GM19239 (cell line): ENCODE measurements around the gene TK2.

Experiments
- DNase-seq: peaks from one replicate; pipeline ENCODE4 v3.0.0; 2011; ENCODE audit warnings: low spot score; ENCODE audit not compliant: insufficient read length
- FAIRE-seq: peaks from 2 replicates; lab custom pipeline; 2011; peaks lifted over from hg19 to GRCh38; lab: Jason Lieb, UNC

The TK2 gene

DNA sequence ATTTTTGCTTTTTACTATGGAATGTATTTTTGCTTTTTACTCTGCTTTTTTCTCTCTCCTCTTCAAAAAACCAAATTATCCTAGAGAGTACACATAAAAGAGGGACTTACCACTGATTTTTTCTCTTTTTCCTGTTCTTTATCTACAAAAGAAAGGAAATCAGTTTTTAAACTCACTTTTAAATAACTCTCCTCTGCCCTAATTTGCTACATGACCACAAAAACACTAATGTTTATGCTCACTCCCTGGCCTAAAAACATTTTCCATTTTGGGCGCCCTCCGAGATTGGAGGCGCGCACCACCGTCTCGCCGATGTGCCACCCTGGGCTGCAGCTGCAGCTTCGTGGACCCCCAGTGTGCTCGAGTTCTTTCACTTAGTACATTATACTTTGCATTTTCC lies 1.1 kb downstream of the TK2 start:
- DNase-seq (no peak), FAIRE-seq (no peak)

DNA sequence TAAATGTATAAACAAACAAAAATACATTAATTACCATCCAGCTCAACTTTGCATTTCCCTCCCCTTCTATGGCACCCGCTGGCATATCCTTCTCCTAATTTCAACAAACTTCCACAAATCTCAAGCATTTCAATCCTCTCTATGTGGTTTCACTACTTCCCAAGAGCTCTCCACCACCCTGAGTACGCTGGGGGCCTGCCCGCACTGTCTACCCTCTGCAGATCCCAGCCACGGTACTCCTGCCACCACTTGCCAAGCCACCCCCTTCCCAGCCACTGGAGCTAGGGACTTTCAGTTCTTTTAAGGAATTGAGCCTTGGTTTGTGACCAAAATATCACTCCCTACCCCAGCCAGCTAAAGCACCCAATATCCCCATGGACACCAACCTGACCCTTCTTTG lies 1.9 kb downstream of the TK2 start:
- FAIRE-seq (no peak), DNase-seq (no peak)

GRCh38 chr16:66547101-66547989 lies 2.6 kb downstream of the TK2 start:
- no peak for FAIRE-seq
- DNase-seq: no peak

DNA sequence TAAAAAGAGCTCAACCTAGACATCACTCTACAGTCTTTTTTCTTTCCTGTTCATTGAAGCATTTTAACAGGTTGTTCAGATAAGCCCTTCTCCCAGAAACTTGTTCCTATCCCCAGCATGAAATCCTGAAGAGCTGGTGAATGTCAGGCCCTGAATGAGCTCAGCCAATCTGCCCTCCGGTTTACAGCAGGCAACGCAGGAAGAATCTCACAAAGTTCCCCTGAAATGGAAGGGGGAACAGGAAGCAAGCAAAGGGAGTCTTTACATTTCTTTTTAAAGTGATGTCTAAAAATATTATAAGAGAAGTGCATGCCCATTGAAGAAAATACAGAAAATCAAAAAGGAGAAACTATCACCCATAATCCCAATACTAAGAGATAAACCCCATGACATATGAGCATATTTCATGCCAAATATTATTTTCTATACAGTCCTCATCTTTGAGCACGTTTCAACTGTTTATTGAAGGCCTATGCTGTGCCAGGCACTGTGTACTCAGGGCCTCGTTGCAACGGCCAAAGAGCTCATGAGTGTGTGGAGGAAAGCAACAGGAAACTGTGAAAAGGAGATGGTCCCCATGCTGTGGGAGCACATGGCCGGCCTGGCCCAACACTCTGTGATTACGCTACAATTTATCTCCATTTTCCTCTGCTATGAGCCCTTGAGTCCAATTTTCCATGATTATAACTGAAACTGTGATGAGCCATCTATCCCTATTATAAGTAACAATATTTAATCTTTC lies 5.7 kb downstream of the TK2 start:
- DNase-seq: no peak
- FAIRE-seq: no peak

DNA sequence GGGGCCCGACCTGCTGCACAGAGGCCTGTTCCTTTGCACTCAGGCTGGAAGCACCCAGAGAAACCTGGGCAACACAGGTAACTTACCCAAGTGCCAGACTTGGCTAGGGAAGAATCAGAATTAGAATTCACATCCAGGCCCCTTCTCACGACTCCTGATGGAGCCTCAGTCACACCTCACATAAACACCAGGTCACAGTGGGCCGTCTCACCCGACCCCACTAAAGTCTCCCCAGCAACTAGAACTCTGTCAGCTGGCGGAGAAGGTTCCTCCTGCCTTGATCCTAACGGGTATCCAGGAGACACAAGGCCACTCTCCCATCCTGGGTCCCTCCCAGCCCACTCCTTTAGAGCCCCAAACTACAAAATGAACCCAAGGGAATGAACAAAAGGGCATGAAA lies 6.4 kb downstream of the TK2 start:
- FAIRE-seq (no peak), DNase-seq (no peak)

DNA sequence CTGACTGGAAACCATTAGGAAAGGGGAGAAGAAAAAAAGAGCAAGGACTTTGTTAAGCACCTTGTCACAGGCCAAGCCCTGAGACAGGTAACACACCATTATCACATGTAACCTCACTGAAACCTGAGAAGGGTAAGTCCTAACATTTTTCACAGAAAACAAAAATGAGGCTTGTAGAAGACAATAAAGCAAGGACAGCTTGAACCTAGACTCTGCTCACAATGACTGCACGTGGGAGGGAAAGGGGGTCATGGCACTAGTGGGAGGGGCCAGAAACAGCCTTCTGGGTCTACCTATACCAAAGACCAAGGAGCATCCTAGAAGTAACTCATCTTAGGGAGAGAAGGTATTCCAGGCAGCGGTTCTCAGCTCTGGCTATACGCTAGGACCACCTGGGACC lies 7.5 kb downstream of the TK2 start:
- DNase-seq (no peak), FAIRE-seq (no peak)

DNA sequence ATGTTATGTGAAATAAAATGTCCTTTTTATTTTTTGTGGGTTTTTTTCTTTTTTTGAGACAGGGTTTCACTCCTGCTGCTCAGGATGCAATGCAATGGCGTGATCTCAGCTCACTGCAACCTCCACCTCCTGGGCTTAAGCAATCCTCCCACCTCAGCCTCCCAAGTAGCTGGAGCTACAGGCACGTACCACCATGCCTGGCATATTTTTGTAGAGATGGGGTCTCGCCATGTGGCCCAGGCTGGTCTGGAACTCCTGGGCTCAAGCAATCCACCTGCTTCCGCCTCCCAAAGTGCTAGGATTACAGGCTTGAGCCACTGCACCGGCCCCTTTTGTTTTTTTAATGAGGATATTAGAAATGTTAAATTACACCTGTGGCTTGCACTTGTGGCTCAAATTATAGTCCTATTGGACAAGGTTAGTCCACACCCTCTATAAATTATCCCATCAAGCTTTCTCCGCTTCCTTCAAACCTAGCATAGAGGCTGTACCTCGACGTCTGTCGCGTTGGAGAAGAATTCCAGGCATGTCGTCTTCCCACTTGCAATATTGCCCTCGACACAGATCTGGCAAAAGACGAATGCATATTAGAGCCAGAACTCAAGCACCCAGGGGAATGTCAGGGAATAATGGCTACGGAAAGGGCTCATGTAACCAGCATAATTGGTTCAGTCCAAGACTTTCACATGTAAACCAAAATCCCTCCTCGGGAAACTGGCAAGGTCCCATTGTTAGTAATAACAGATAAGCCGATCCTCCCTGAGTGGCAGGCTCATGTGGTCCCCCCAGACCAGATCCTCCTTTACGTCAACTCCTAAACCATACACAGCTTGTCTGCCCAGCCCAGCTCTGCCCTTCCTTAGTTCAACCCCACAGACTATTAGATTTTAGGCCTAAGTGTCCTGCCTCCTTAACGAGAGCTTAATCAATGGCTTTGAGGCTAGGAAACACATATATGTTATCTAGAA lies 8.2 kb downstream of the TK2 start:
- no peak for DNase-seq
- FAIRE-seq: no peak

GRCh38 chr16:66539623-66540469 lies 10.1 kb downstream of the TK2 start:
- FAIRE-seq (peak; percentile 94), DNase-seq (no peak)

DNA sequence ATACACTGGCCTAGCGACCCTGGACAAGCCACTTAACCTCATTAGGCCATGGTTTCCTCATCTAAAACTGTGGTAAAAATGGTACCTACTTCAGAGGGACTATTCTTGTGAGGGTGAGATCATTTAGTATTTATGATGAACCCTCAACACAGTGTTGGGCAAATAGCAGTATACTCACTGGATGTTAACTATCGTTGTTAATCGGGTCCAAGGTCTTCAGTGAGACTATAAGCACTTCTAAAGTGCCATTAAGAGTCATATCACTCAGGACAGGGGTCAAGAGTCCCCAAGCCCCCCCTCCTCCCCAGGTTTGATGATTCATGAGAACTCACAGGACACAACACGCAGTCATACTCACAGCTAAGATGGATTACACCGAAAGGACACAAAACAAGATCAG lies 11.0 kb downstream of the TK2 start:
- DNase-seq (no peak), FAIRE-seq (no peak)

DNA sequence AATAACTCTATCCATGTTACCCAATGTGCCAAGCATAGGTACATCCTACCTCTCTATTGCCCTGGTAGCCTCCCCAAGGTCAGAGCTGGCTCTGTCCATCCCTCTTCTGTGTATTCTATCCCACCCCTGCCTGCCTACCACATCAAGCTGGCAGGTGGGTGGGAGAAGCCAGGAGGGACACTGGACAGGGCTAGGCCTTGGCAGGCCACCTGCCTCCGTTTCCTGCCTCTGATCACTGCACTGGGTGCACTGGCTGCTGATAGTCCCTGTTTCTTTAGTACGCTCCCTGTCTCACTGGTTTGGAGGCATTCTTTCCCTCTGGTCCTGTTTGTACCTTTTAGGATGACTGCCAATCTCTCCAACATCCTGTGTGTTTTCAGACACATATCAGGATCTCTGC lies 12.7 kb downstream of the TK2 start:
- FAIRE-seq (no peak), DNase-seq (no peak)

DNA sequence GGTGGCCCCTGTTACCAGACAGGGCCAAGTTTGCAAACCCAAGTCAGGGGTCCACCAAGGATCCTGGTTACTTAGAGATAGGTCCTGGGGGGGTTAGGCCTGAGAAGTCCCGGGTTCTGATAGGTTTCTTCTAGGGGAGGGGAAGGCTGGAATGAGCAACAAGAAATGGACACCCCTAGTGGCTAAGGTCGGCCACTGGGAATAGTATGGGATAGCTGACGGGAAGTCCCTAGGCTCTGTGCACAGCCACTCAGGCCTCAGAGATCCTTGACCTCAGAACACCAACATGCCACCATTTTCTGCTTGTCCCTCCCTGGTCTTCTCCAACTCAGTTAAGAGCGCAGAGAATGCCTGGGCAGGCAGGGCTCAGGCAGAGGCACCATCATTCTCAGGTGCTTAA lies 13.4 kb downstream of the TK2 start:
- FAIRE-seq (no peak), DNase-seq (no peak)

DNA sequence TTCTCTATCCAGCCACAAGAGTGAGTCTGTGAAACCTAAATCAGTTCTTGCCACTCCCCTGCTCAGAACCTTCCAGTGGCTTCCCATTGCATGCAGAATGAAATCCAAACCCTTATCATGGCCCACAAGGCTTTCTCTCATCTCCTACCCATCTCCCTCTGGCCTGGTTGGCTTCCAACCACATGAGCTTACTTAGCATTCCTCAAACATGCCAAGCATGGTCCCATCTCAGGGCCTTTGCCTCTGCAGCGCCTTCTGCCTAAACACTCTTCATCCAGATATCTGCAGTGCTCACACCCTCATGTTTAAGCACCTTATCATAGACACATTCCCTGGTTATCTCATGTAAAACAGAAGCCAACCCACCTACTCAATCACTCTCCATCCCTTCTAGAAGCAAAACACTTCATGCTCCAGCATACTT lies 15.5 kb downstream of the TK2 start:
- no peak for DNase-seq

GRCh38 chr16:66529475-66529874 lies 20.4 kb downstream of the TK2 start:
- DNase-seq (no peak), FAIRE-seq (no peak)

More for the DNA sequence above, 15.5 kb downstream of the TK2 start:
- FAIRE-seq: no peak

DNA sequence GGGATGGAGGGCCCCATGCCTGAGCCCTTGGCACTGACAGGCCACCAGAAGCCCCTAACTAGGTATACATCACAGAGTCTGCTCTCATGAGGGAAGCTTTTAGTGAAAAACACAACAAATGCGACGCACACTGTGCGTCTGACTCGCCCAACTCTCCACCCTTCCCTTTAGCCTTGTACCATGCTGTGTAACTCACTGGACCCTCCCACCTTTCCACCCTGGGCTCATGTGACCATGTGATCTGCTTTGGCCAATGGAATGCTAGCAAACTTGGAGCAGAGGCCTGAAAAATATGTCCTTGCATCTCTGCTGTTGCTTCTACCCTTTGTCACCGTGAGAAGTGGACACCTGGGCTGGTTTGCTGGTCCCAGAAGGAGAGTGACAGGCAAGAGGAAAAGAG lies 21.6 kb downstream of the TK2 start:
- FAIRE-seq (no peak), DNase-seq (no peak)

- FAIRE-seq: no peak
- no peak for DNase-seq
These were observed 24.3 kb downstream of the TK2 start for GRCh38 chr16:66525396-66526180.

DNA sequence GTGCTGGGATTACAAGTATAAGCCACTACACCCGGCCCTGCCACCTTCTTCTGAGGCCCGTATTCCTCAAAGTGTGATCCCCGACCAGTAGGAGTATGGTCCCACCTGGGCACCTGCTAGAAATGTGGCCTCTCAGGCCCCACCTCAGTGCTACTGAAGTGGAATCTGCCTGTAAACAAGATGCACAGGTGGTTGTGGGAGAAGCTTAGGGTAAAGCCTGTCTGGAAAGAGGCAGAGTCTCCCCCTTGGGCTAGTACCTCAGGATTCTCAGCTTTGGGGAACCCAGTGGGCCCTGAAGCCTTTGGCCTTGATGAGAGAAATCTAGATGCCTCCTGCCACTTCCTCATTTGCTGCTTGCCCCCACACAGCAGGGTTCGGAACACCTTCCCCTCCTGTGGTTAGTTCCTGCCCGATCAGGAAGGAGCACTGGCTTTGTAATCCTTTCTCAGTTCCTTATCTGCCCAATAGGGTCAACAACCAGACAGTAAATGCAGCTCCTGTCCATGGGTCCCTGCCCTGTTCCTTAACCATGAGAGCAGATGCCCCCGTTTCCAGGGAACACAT lies 25.2 kb downstream of the TK2 start:
- peak; percentile 91 for FAIRE-seq
- no peak for DNase-seq

DNA sequence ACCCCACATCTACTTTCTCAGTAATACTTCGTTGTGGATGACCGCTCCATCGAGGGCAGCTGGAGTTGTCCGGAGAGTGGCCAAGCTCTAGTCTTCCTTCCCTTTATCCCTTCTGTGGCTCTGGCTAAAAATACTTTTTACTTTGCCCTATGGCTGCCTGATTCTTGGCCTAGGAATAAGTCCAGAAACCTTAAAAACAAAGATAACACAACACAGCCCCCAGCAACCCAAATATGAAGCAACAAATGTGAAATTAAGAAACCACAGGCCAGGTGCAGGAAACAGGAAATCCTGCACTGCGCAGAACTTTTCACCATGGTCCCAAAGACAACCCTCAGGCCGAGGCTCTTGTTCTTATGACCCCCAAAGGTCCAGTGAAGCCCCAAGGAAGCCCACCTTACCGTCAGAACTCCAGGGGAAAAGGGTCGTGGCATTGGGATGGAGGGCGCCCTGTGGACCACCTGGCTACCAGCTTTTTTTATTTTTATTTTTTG lies 26.0 kb downstream of the TK2 start:
- DNase-seq (no peak), FAIRE-seq (peak; percentile 91)
